Fibroblast of pulmonary artery (primary cell): ENCODE measurements around the gene EFR3B.
A peak's percentile ranks its signal among the peaks of the same experiment; 100 is the strongest.
"Not testable (repeated sequence)": the region's sequence is repeated elsewhere in the genome, so short reads cannot be mapped to it uniquely, and the experiment has no call there.

Experiments used
- DNase-seq: peaks from one replicate; pipeline ENCODE4 v3.0.0-alpha.2; 2010; ENCODE audit warnings: low read depth
- H3K4me3 ChIP-seq: replicated peaks from 2 replicates; pipeline ENCODE4 v1.5.1; 2011; ENCODE audit warnings: low read depth, mild to moderate bottlenecking, control low read depth, low read length, moderate library complexity
- CTCF ChIP-seq: IDR thresholded peaks from 2 replicates; pipeline ENCODE4 v1.5.1; 2011; ENCODE audit warnings: mild to moderate bottlenecking, control low read depth, low read length, inconsistent platforms; ENCODE audit errors: missing control alignments

EFR3B gene

GRCh38 chr2:25088817-25089516 lies 47.1 kb downstream of the EFR3B start:
- no peak overlapping the region for H3K4me3 ChIP-seq
- no peak for TF ChIP-seq CTCF
- DNase-seq, result no peak

GRCh38 chr2:25089605-25090315 lies 47.9 kb downstream of the EFR3B start:
- no peak for TF ChIP-seq CTCF
- no peak for DNase-seq

DNA sequence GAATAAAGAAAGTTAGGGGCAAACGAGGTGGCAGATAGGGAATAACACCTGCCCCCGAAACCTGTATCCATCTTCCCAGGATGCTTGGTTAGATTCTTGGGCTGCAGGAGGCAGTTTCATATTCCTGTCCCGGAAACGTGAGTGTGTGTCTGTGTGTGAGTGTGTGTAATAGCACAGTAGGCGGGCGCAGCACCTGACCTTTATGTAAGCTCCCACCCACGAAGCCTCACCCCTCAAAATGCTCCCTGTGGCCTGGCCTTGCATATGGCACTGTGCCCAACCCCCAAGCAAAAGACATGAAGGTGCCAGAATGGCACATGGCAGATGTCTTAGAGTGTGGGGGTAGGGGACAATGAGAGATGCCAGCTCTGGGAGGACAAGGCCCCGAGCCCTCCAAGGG lies 48.9 kb downstream of the EFR3B start:
- TF ChIP-seq CTCF, result no peak
- no peak overlapping the region for H3K4me3 ChIP-seq
- DNase-seq, result no peak

More at GRCh38 chr2:25089605-25090315, 47.9 kb downstream of the EFR3B start:
- no peak overlapping the region for H3K4me3 ChIP-seq

DNA sequence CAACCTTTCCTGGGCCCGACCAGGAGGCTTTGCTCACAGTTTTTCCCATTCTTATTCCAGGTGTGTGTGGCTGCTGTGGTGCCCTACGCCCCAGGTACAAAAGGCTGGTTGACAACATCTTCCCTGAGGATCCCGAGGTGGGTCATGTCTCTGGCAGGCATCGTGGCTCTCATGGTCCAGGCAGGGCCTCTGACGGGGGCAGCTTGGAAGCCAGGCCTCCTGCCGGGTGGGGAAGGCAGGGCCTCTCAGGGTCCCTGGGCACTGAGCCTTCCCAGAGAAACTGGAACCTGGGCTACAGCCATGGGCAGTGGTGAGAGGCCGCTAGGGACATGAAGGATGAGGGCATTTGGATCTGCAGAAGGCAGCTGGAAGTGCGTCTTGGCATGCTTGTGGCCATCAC lies 49.4 kb downstream of the EFR3B start:
- no peak for TF ChIP-seq CTCF
- no peak overlapping the region for H3K4me3 ChIP-seq
- DNase-seq, result no peak

- no peak overlapping the region for H3K4me3 ChIP-seq
- TF ChIP-seq CTCF, result no peak
- no peak for DNase-seq
These were observed 56.2 kb downstream of the EFR3B start for GRCh38 chr2:25098056-25098455.

GRCh38 chr2:25098670-25099486 lies 57.0 kb downstream of the EFR3B start:
- peak; percentile 86 for DNase-seq
- no peak overlapping the region for H3K4me3 ChIP-seq
- no peak for TF ChIP-seq CTCF

DNA sequence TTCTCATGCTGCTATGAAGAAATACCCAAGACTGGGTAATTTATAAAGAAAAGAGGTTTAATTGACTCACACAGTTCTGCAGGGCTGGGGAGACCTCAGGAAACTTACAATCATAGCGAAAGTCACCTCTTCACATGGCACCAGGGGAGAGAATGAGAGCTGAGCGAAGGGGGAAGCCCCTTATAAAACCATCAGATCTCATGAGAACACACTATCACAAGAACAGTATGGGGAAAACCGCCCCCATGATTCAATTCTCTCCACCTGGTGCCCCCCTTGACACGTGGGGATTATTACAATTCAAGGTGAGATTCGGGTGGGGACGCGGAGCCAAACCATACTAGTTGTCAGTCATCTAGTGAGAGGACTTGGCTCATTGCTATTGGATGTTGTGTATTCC lies 60.5 kb downstream of the EFR3B start:
- not testable (repeated sequence) for H3K4me3 ChIP-seq, DNase-seq
